H9 (cell line): ENCODE data around the gene PSMD1. TPM values are rescaled to one million over a fixed set of nuclear protein-coding genes. Genes with fewer than 3 reads are reported as not detected.

Experiments
- DNase-seq: peaks from one replicate; pipeline ENCODE4 v3.0.0-alpha.2; 2017
- H2AFZ ChIP-seq: one replicate; pipeline ENCODE4 v1.6.1; 2013; ENCODE audit warnings: mild to moderate bottlenecking, low read length, control low read depth, moderate library complexity
- H2AK5ac ChIP-seq: 2 replicates; pipeline ENCODE4 v1.6.1; 2013; ENCODE audit warnings: low read length, control low read depth, mixed read lengths; ENCODE audit not compliant: insufficient read length
- H2BK120ac ChIP-seq: one replicate; pipeline ENCODE4 v1.6.1; 2013; ENCODE audit warnings: low read depth, mild to moderate bottlenecking, low read length, control low read depth, inconsistent platforms; ENCODE audit not compliant: poor library complexity, severe bottlenecking
- H2BK12ac ChIP-seq: 2 replicates; pipeline ENCODE4 v1.6.1; 2013; ENCODE audit warnings: low read length, control low read depth, mixed read lengths, low read depth; ENCODE audit not compliant: insufficient read length
- H2BK15ac ChIP-seq: 2 replicates; pipeline ENCODE4 v1.6.1; 2013; ENCODE audit warnings: low read depth, low read length, control low read depth
- H2BK20ac ChIP-seq: one replicate; pipeline ENCODE4 v1.6.1; 2013; ENCODE audit warnings: low read depth, mild to moderate bottlenecking, low read length, control low read depth, inconsistent platforms; ENCODE audit not compliant: poor library complexity, severe bottlenecking
- H2BK5ac ChIP-seq: 2 replicates; pipeline ENCODE4 v1.6.1; 2013; ENCODE audit warnings: low read length, control low read depth, mixed read lengths; ENCODE audit not compliant: insufficient read length
- H3K14ac ChIP-seq: 2 replicates; pipeline ENCODE4 v1.6.1; 2013; ENCODE audit warnings: low read length, control low read depth; ENCODE audit not compliant: insufficient read depth
- H3K18ac ChIP-seq: 2 replicates; pipeline ENCODE4 v1.6.1; 2013; ENCODE audit warnings: low read depth, mild to moderate bottlenecking, mixed read lengths, low read length, control low read depth; ENCODE audit not compliant: insufficient read length
- H3K23ac ChIP-seq: 2 replicates; pipeline ENCODE4 v1.6.1; 2013; ENCODE audit warnings: low read length, control low read depth, mixed read lengths, low read depth; ENCODE audit not compliant: insufficient read length
- H3K23me2 ChIP-seq: 2 replicates; pipeline ENCODE4 v1.6.1; 2013; ENCODE audit warnings: low read depth, mild to moderate bottlenecking, mixed read lengths, low read length, control low read depth; ENCODE audit not compliant: insufficient read length, poor library complexity, severe bottlenecking
- H3K27ac ChIP-seq: 2 replicates; pipeline ENCODE4 v1.5.1; 2013; ENCODE audit warnings: low read length, control low read depth, mixed read lengths, low read depth; ENCODE audit not compliant: insufficient read length
- H3K27me3 ChIP-seq: 2 replicates; pipeline ENCODE4 v1.6.1; 2013; ENCODE audit warnings: low read length, control low read depth, inconsistent platforms; ENCODE audit not compliant: insufficient read depth
- H3K4ac ChIP-seq: 2 replicates; pipeline ENCODE4 v1.6.1; 2013; ENCODE audit warnings: low read depth, mild to moderate bottlenecking, control low read depth, inconsistent platforms, low read length, moderate library complexity
- H3K4me1 ChIP-seq: 2 replicates; pipeline ENCODE4 v1.6.1; 2013; ENCODE audit warnings: low read length, control low read depth, inconsistent platforms; ENCODE audit not compliant: insufficient read depth
- H3K4me2 ChIP-seq: 2 replicates; pipeline ENCODE4 v1.6.1; 2013; ENCODE audit warnings: low read length, control low read depth, mixed read lengths; ENCODE audit not compliant: insufficient read length, insufficient read depth
- H3K56ac ChIP-seq: 2 replicates; pipeline ENCODE4 v1.6.1; 2013; ENCODE audit warnings: low read depth, mild to moderate bottlenecking, mixed read lengths, low read length, control low read depth; ENCODE audit not compliant: insufficient read length
- H3K79me1 ChIP-seq: 2 replicates; pipeline ENCODE4 v1.6.1; 2013; ENCODE audit warnings: low read depth, mild to moderate bottlenecking, moderate library complexity, low read length, control low read depth, inconsistent platforms; ENCODE audit not compliant: insufficient read depth, poor library complexity, severe bottlenecking
- H3K79me2 ChIP-seq: 2 replicates; pipeline ENCODE4 v1.6.1; 2013; ENCODE audit warnings: low read length, control low read depth, inconsistent platforms; ENCODE audit not compliant: insufficient read depth
- H3K9ac ChIP-seq: 2 replicates; pipeline ENCODE4 v1.6.1; 2013; ENCODE audit warnings: low read length, control low read depth, mixed read lengths; ENCODE audit not compliant: insufficient read length; ENCODE audit errors: extremely low read depth
- H3K9me3 ChIP-seq: one replicate; pipeline ENCODE4 v1.6.1; 2013; ENCODE audit warnings: low read depth, low read length, inconsistent platforms; ENCODE audit not compliant: control insufficient read depth
- H3T11ph ChIP-seq: one replicate; pipeline ENCODE4 v1.6.1; 2013; ENCODE audit warnings: mild to moderate bottlenecking, low read length, control low read depth, inconsistent platforms
- H4K20me1 ChIP-seq: one replicate; pipeline ENCODE4 v1.6.1; 2013; ENCODE audit not compliant: control insufficient read depth, insufficient read length, insufficient read depth
- H4K5ac ChIP-seq: 2 replicates; pipeline ENCODE4 v1.6.1; 2013; ENCODE audit warnings: low read depth, mild to moderate bottlenecking, mixed read lengths, low read length, control low read depth; ENCODE audit not compliant: insufficient read length
- H4K8ac ChIP-seq: replicated peaks from 2 replicates; pipeline ENCODE4 v1.6.1; 2013; ENCODE audit warnings: low read length, control low read depth, mixed read lengths, low read depth; ENCODE audit not compliant: insufficient read length
- H4K91ac ChIP-seq: 2 replicates; pipeline ENCODE4 v1.6.1; 2013; ENCODE audit warnings: low read depth, mild to moderate bottlenecking, moderate library complexity, mixed read lengths, low read length, control low read depth; ENCODE audit not compliant: insufficient read length
- H3K27ac Mint-ChIP-seq, 3 experiments: 2 replicates in 2 of 3; 3 replicates in 1 of 3; pipeline ENCODE4 v1.8.0; 2020 to 2021; ENCODE audit warnings: mixed read lengths in 3 of 3, mild to moderate bottlenecking in 1 of 3, moderate library complexity in 1 of 3
- H3K27me3 Mint-ChIP-seq: 2 replicates; pipeline ENCODE4 v1.8.0; 2021; ENCODE audit warnings: low read depth, mild to moderate bottlenecking, moderate library complexity, mixed read lengths
- H3K36me3 Mint-ChIP-seq, 3 experiments: 2 replicates in 2 of 3; 3 replicates in 1 of 3; pipeline ENCODE4 v1.8.0; 2020 to 2021; ENCODE audit warnings: low read depth in 3 of 3, mixed read lengths in 3 of 3; ENCODE audit not compliant: insufficient read depth in 1 of 3
- H3K4me1 Mint-ChIP-seq, 2 experiments: 2 replicates each; pipeline ENCODE4 v1.8.0; 2020; ENCODE audit warnings: mixed read lengths in 2 of 2
- H3K4me3 Mint-ChIP-seq, 2 experiments: 2 replicates in 1 of 2; 3 replicates in 1 of 2; pipeline ENCODE4 v1.8.0; 2020 to 2021; ENCODE audit warnings: mild to moderate bottlenecking in 2 of 2, mixed read lengths in 2 of 2, moderate library complexity in 1 of 2
- H3K9me3 Mint-ChIP-seq, 2 experiments: 2 replicates in 1 of 2; 3 replicates in 1 of 2; pipeline ENCODE4 v1.8.0; 2020; ENCODE audit warnings: mild to moderate bottlenecking in 2 of 2, mixed read lengths in 2 of 2, moderate library complexity in 1 of 2
- CTCF ChIP-seq: fragments of 200-600 bp; sonication (generic); conservative IDR thresholded peaks from 3 replicates; pipeline ENCODE4 v1.8.0; 2021; ENCODE audit warnings: antibody characterized with exemption, mild to moderate bottlenecking
- WGBS: extraction: QIAGEN DNeasy Blood & Tissue Kit; methylation state at CpG from one replicate; pipeline ENCODE4 v1.1.7; 2013; ENCODE audit warnings: missing lambda C conversion rate, low lambda C conversion rate, mixed read lengths; ENCODE audit not compliant: insufficient read length; ENCODE audit errors: extremely low coverage; 5-methylcytosine and 5-hydroxymethylcytosine counted together
- total RNA-seq: library from RNA; stranded (reverse); gene quantifications from 2 replicates; pipeline ENCODE4 v1.2.1, GENCODE V29; 2021

PSMD1 gene
- total RNA-seq, 1 experiment from 2014 or later, result 166 TPM

GRCh38 chr2:231152800-231153557 lies 96.3 kb downstream of the PSMD1 start:
- no peaks in the 10 kb centered on the region for H3K27me3 ChIP-seq
- no peak overlapping the region for H3K56ac ChIP-seq
- WGBS, result no CpG with 5 or more reads among the region's 8 CpGs
- H2BK120ac ChIP-seq, result no peak overlapping the region
- no peak overlapping the region for H3K4me3 Mint-ChIP-seq
- H3K4ac ChIP-seq, result no peak overlapping the region
- H4K5ac ChIP-seq, result no peak overlapping the region
- no peaks in the 10 kb centered on the region for H3K9me3 ChIP-seq
- no peak overlapping the region for H2BK5ac ChIP-seq
- H4K20me1 ChIP-seq, result no peaks in the 10 kb centered on the region
- no peaks in the 10 kb centered on the region for H3K4me1 ChIP-seq
- H3K27me3 Mint-ChIP-seq, result no peaks in the 10 kb centered on the region
- no peak overlapping the region for H3K14ac ChIP-seq
- no peaks in the 10 kb centered on the region for H3K9me3 Mint-ChIP-seq
- no peak for DNase-seq
- no peaks in the 10 kb centered on the region for H3K79me1 ChIP-seq
- H2AFZ ChIP-seq, result no peak overlapping the region
- H3K23me2 ChIP-seq, result no peaks in the 10 kb centered on the region
- no peaks in the 10 kb centered on the region for H3K79me2 ChIP-seq
- H3K23ac ChIP-seq, result no peak overlapping the region
- H3K18ac ChIP-seq, result no peak overlapping the region
- H3K9ac ChIP-seq, result no peak overlapping the region
- no peak overlapping the region for H4K91ac ChIP-seq
- no peak overlapping the region for H3K4me2 ChIP-seq
- TF ChIP-seq CTCF, result no peak
- no peak overlapping the region for H2AK5ac ChIP-seq
- no peak overlapping the region for H2BK20ac ChIP-seq
- H3K4me1 Mint-ChIP-seq, result no peaks in the 10 kb centered on the region
- H3K27ac Mint-ChIP-seq, result no peak overlapping the region
- no peak overlapping the region for H2BK15ac ChIP-seq
- H2BK12ac ChIP-seq, result no peak overlapping the region
- H3K36me3 Mint-ChIP-seq, result peaks cover 2 to 47% (median 12%) of the 10 kb centered on the region in 3 experiments; a peak in 6 of 7 replicates
- H3T11ph ChIP-seq, result no peak overlapping the region
- no peak overlapping the region for H4K8ac ChIP-seq
- no peak overlapping the region for H3K27ac ChIP-seq
